GM21619 (cell line): ENCODE measurements around the gene POU5F1.

Experiments used
- ATAC-seq: cut with Tn5 transposase; IDR thresholded peaks from one replicate; pipeline ENCODE4 v1.9.1; 2021; ENCODE audit not compliant: unreplicated experiment

The POU5F1 gene

GRCh38 chr6:31116661-31117385 is 53.7 kb downstream of the POU5F1 start:
- ATAC-seq, result no peak

GRCh38 chr6:31115941-31116560 is 54.4 kb downstream of the POU5F1 start:
- ATAC-seq, result no peak

- ATAC-seq, result no peak
Measured at GRCh38 chr6:31114970-31115849, 55.3 kb downstream of the POU5F1 start.

GRCh38 chr6:31114541-31114878 is 56.0 kb downstream of the POU5F1 start, which contains the start of gene PSORS1C1:
PSORS1C1 (plus strand) TSS chr6:31114800; CDS start chr6:31129633, 14,833 bp downstream.
- no peak for ATAC-seq
